Sigmoid colon (tissue), 7 donors: Measurements from ENCODE around the gene RMDN2. TPM values are rescaled to one million over a fixed set of nuclear protein-coding genes. Genes with fewer than 3 reads are reported as not detected.

Source experiments
- DNase-seq: peaks from one replicate; pipeline ENCODE4 v3.0.0-alpha.2; 2019
- H3K27ac ChIP-seq, 4 donors: fragments of 200-600 bp; sonication (generic); one replicate each; pipeline ENCODE4 v1.5.1; 2016 to 2019; ENCODE audit warnings: mild to moderate bottlenecking in 1 of 4
- H3K27me3 ChIP-seq, 3 donors: fragments of 200-600 bp; sonication (generic); one replicate each; pipeline ENCODE4 v1.5.1; 2019; ENCODE audit warnings: mild to moderate bottlenecking in 1 of 3
- H3K36me3 ChIP-seq, 4 donors: fragments of 200-600 bp; sonication (generic); one replicate each; pipeline ENCODE4 v1.5.1; 2016 to 2019
- H3K4me1 ChIP-seq, 4 donors: fragments of 200-600 bp; sonication (generic); one replicate each; pipeline ENCODE4 v1.5.1; 2017 to 2019
- H3K4me3 ChIP-seq, 4 donors: fragments of 200-600 bp; sonication (generic); one replicate each; pipeline ENCODE4 v1.5.1; 2017 to 2019; ENCODE audit warnings: mild to moderate bottlenecking in 2 of 4, moderate library complexity in 1 of 4
- H3K9me3 ChIP-seq, 4 donors: fragments of 200-600 bp in 3 of 4; sonication (generic) in 3 of 4; one replicate each; pipeline versions ENCODE4 v1.5.1 to v1.6.1; 2013 to 2019
- CTCF ChIP-seq, 4 experiments: fragments of 450-650 bp in 3 of 4; fragments of 200-600 bp in 1 of 4; IDR thresholded peaks; one replicate each; pipeline ENCODE4 v1.5.1; 2016 to 2019; ENCODE audit warnings: antibody characterized with exemption in 4 of 4, mild to moderate bottlenecking in 3 of 4, moderate library complexity in 2 of 4
- EP300 ChIP-seq, 4 donors: sonication (generic); formaldehyde crosslinking; IDR thresholded peaks; one replicate each; pipeline ENCODE4 v1.6.1; 2017; ENCODE audit warnings: antibody characterized with exemption in 4 of 4
- POLR2A ChIP-seq, 2 donors: fragments of 450-650 bp; IDR thresholded peaks; one replicate each; pipeline ENCODE4 v1.6.1; 2016; ENCODE audit warnings: antibody characterized with exemption in 2 of 2, mild to moderate bottlenecking in 2 of 2, moderate library complexity in 2 of 2
- POLR2AphosphoS5 ChIP-seq, 4 donors: sonication (generic); formaldehyde crosslinking; IDR thresholded peaks; one replicate each; pipeline ENCODE4 v1.6.1; 2017; ENCODE audit warnings: antibody characterized with exemption in 4 of 4
- WGBS, 2 donors: extraction: QIAGEN DNeasy Blood & Tissue Kit; methylation state at CpG; one replicate each; pipeline ENCODE4 v1.1.7; 2013; 5-methylcytosine and 5-hydroxymethylcytosine counted together
- intact Hi-C: fragments of 100-400 bp; cut with DNase I; formaldehyde crosslinking; loops from one replicate; pipeline ENCODE4 v1.15.1; 2023
- polyA plus RNA-seq, 3 donors: library from polyadenylated mRNA; stranded (reverse); fragments of 200-250 nt; gene quantifications; one replicate each; pipeline ENCODE4 v1.2.3, GENCODE V29; 2013
- total RNA-seq, 4 donors: library from RNA; depleted of rRNA; stranded (reverse); fragments of >200 nt; gene quantifications; one replicate each; pipeline ENCODE4 v1.1.0, GENCODE V29; 2016
- donor health status: healthy with polysubstance abuse.
- donor health status: Bipolar disorder and iron deficiency.
- donor health status: healthy.

The RMDN2 gene
- total and polyA plus RNA-seq, 7 donors, result 4.2 to 15.6 (median 8.6) TPM

DNA sequence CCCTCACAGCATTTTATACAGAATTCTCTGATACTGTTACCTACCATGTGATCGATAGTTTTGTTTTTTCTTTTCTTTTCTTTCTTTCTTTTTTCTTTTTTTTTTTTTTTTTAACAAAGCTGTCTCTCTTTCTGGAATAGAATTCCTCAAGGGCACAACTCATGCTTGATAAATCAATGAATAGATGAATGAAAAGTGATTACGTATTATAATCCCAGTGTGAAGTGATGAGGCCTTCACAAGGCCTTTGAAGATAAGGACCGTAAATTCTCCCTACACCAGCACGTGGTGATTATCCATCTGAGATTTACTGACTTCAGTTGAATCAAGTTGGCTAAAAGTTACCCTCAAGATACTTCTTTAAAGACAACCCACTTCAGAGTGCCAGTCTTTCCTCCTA is 46.6 kb upstream of the RMDN2 start:
- H3K36me3 ChIP-seq, result no peaks in the 10 kb centered on the region
- no peak overlapping the region for H3K27ac ChIP-seq
- peaks cover 0 to 12% (median 8%) of the 10 kb centered on the region in 4 donors for H3K4me1 ChIP-seq
- TF ChIP-seq POLR2A (IDR thresholded peaks at IDR 0.05), result no peak
- no peak for TF ChIP-seq CTCF (IDR thresholded peaks at IDR 0.05)
- no peak for TF ChIP-seq EP300 (IDR thresholded peaks at IDR 0.05)
- no peak for TF ChIP-seq POLR2AphosphoS5 (IDR thresholded peaks at IDR 0.05)
- intact Hi-C loops, result loop anchor here (5.0 kb wide), 1 partner anchor 101 kb away; no protein-coding TSS in a partner anchor
- no peak overlapping the region for H3K4me3 ChIP-seq
- H3K27me3 ChIP-seq, result no peaks in the 10 kb centered on the region
- 71 to 91% methylated on average over 3 to 4 of the region's 4 CpGs for WGBS, 2 donors
- H3K9me3 ChIP-seq, result no peaks in the 10 kb centered on the region
- DNase-seq, result no peak

GRCh38 chr2:37880551-37880950 is 44.5 kb upstream of the RMDN2 start:
- H3K4me1 ChIP-seq, result peaks cover 0 to 8% (median 7%) of the 10 kb centered on the region in 4 donors
- DNase-seq, result no peak
- no peak for TF ChIP-seq POLR2A (IDR thresholded peaks at IDR 0.05)
- TF ChIP-seq POLR2AphosphoS5 (IDR thresholded peaks at IDR 0.05), result no peak
- TF ChIP-seq CTCF (IDR thresholded peaks at IDR 0.05), result no peak
- no peak for TF ChIP-seq EP300 (IDR thresholded peaks at IDR 0.05)

DNA sequence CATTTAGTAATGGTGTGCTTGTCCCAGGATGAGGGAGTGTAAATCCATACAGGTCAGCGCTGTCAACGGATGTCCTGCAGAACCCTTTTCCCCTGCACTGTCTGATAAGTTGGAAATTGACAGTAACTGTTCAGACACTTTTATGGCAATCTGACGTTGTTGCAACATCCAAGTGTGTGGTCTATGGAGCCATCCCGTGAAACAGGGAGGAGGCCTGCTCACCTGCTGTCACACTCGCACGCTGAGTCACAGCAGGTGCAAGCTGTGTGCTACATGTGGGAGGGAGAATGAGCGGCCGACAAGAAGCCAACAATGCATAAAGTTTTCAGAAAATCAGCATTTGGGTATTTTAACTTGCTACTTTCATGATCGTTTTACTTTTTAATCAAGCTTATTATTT is 43.7 kb upstream of the RMDN2 start:
- 45 to 65% methylated on average over 9 of the region's 9 CpGs for WGBS, 2 donors
- intact Hi-C loops, result loop anchor here (10.0 kb wide), 1 partner anchor 717 kb away; no protein-coding TSS in a partner anchor

More at GRCh38 chr2:37880551-37880950, 44.5 kb upstream of the RMDN2 start:
- whole genome bisulfite sequencing, 2 donors, result 53 to 62% methylated on average over 9 of the region's 9 CpGs
- Histone ChIP-seq H3K4me3 (no peak overlapping the region), H3K9me3 (no peaks in the 10 kb centered on the region), H3K27me3 (no peaks in the 10 kb centered on the region), H3K36me3 (no peaks in the 10 kb centered on the region), H3K27ac (no peak overlapping the region)
- intact Hi-C loops, result loop anchor here (10.0 kb wide), 1 partner anchor 716 kb away; no protein-coding TSS in a partner anchor

DNA sequence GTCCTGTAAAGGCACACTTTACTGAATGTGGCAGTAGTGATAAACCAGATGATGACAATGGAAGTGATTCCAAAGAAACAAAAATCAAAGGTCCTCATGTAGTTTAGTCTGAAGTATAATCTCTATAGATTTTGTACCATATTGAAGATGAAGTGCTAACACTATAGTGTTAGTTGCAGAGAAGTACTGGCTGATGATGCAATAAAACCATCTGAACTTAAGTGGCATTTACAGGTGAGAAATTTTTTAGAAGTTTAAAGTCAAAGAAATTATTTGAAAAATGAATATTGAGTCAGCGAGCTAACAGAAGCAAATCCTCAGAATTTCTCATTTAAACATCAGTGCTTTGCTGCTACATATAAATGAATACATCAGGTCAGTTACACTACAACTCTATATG is 43.1 kb upstream of the RMDN2 start:
- Histone ChIP-seq H3K27ac (no peak overlapping the region), H3K4me3 (no peak overlapping the region), H3K36me3 (no peaks in the 10 kb centered on the region), H3K4me1 (peaks cover 0 to 4% (median 2%) of the 10 kb centered on the region in 4 donors), H3K27me3 (no peaks in the 10 kb centered on the region), H3K9me3 (no peaks in the 10 kb centered on the region)
- intact Hi-C loops, result loop anchor here (10.0 kb wide), 1 partner anchor 717 kb away; no protein-coding TSS in a partner anchor
- WGBS, 2 donors, result 92 to 96% methylated on average over 1 of the region's 1 CpG
- DNase-seq, result no peak
- TF ChIP-seq POLR2A (IDR thresholded peaks at IDR 0.05) (no peak), POLR2AphosphoS5 (IDR thresholded peaks at IDR 0.05) (no peak), EP300 (IDR thresholded peaks at IDR 0.05) (no peak), CTCF (IDR thresholded peaks at IDR 0.05) (no peak)

More for the DNA sequence above, 43.7 kb upstream of the RMDN2 start:
- Histone ChIP-seq H3K4me1 (peaks cover 0 to 8% (median 4%) of the 10 kb centered on the region in 4 donors), H3K36me3 (no peaks in the 10 kb centered on the region), H3K27me3 (no peaks in the 10 kb centered on the region), H3K4me3 (no peak overlapping the region), H3K27ac (no peak overlapping the region), H3K9me3 (no peaks in the 10 kb centered on the region)
- TF ChIP-seq POLR2AphosphoS5 (IDR thresholded peaks at IDR 0.05), result no peak
- TF ChIP-seq CTCF (IDR thresholded peaks at IDR 0.05), result no peak
- TF ChIP-seq EP300 (IDR thresholded peaks at IDR 0.05), result no peak
- TF ChIP-seq POLR2A (IDR thresholded peaks at IDR 0.05), result no peak
- DNase-seq, result no peak

- DNase-seq, result no peak
- H3K27ac ChIP-seq, result no peak overlapping the region
- H3K4me1 ChIP-seq, result no peaks in the 10 kb centered on the region
- intact Hi-C loops, result loop anchor here (10.0 kb wide), 1 partner anchor 719 kb away; no protein-coding TSS in a partner anchor
- H3K27me3 ChIP-seq, result no peaks in the 10 kb centered on the region
- no peak overlapping the region for H3K4me3 ChIP-seq
- 74 to 86% methylated on average over 2 of the region's 2 CpGs for WGBS, 2 donors
- TF ChIP-seq EP300 (IDR thresholded peaks at IDR 0.05) (no peak), POLR2AphosphoS5 (IDR thresholded peaks at IDR 0.05) (no peak), CTCF (IDR thresholded peaks at IDR 0.05) (no peak), POLR2A (IDR thresholded peaks at IDR 0.05) (no peak)
- H3K9me3 ChIP-seq, result no peaks in the 10 kb centered on the region
- H3K36me3 ChIP-seq, result no peaks in the 10 kb centered on the region
Observed at GRCh38 chr2:37883518-37883917, 41.6 kb upstream of the RMDN2 start.
